ENCODE results near the gene COL6A5. TPM values are rescaled to one million over a fixed set of nuclear protein-coding genes. Genes with fewer than 3 reads are reported as not detected.
"Not testable (repeated sequence)": the region's sequence is repeated elsewhere in the genome, so short reads cannot be mapped to it uniquely, and the experiment has no call there.

The COL6A5 gene
- total RNA-seq, 1 donor from 2014 or later: not detected

DNA sequence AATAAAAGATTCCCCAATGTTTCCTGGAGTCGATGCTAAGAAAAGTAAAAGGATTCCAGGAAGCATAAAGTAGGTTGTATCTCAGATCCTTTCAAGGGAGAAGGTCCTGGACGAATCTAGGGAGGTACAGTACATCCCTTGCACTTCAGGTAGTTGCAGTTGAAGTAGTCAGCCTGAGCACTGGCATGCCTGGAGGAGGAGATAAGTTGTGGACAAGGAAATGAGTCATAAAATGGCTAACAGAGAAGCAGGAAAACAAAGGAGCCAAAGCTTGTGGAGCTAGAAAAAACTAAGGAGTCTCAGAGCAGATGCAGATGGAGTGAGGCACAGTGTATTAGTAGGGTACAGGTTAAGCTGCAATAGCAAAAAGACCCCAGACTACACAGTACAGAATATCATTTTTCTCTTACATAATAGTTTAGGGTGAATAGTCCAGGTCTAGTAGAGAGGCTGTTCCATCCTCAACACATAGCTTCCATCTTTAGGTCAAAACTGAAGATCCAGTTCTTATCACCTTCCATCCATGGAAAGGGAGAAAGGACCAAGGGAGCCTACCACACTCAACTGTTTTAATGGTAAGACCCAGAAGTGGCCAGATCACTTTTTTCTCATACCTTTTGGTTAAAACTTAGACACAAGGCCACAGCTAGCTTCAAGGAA is 41.3 kb downstream of the COL6A5 start:
- intact Hi-C loops (cut with micrococcal nuclease): no loop called here

DNA sequence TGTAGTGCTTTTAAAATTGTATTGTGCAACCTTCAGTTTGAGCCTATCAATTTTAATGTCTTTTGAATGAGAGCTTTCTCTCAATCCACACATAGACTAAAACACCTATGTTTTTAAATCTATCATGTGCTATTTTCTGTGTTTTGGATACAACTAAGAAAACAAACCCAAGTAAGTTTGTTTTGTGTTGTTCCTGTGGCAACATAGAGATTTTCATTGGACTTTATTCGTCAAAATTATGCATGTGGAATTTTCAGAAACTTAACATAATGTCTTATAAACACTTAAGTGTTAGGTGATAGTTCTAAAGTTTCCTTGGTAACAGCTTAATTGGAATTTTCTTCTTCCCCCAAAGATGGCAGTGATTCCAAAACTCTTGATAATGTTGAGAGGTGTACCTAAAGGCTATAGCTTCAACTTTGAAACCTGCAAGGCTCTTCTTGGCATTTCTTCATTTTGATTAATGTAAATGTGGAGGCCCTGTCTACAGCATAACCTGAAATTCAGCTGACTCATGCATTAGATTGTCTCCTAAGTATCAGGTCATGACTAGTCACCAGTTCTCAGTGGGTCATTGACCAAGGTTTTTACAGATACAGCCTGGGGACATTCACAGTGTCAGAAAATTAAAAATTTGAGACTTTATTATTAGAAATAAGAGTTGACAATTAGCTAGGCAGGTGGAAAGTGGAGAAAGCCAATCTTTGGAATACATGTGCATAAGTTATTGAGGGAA is 44.4 kb downstream of the COL6A5 start:
- intact Hi-C loops (cut with micrococcal nuclease): no loop called here

DNA sequence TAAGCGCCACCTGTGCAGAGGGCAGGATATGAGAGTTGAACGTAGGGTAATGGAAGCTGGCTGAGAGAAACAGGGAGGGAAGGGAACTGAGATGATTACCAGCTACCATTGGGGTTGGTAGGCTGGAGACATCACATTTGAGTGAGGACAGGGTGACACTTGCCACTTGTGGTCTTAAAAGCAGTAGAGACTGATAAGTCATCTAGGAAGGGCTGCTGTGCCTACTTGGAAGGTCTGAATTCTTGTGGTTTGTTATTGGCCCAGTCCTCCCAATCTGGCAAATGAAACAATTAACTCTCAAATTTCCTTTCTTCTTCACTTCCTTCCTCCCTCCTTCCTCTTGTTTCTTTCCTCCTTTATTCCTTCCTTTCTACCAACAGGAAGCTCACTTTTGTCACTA is 46.8 kb downstream of the COL6A5 start:
- intact Hi-C loops (cut with micrococcal nuclease): no loop called here

DNA sequence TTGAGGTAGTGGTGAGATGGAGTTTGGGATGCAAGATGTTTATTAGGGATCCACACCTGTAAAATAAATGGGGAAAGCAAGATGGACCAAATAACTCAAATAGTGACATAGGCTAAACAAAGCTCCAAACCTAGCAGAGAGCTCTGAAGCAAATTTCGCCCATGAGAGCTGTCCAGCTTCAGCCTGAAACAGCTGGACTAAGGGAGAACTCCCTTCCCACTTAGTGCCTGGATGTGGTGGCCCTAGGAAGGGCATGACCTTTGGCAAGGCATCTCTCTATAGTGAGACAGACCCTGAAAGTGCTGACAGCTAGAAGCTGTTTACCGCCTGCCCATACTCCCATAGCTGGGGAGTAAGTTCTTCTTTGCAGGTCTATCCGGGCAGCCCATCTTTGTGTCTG is 48.1 kb downstream of the COL6A5 start:
- intact Hi-C loops (cut with micrococcal nuclease): no loop called here

DNA sequence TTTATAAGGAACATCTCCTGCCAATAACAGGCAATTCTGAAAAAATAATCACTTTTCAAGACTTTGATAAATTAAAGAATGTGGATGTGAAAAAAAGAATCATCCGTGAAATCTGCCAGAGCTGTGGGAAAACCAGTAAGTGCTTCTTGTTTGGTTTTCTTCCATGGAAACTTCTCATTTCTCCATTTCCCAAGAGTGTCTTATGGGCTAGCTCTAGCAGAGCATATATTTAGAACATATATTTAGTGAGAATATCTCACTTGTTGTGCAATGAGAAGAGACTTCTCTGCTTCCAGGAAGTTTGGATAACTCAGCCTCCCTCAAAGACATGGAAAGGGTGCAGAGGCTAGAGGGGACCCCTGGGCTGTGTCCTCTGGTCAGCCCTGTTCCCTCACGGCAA is 49.9 kb downstream of the COL6A5 start:
- intact Hi-C loops (cut with micrococcal nuclease): no loop called here

DNA sequence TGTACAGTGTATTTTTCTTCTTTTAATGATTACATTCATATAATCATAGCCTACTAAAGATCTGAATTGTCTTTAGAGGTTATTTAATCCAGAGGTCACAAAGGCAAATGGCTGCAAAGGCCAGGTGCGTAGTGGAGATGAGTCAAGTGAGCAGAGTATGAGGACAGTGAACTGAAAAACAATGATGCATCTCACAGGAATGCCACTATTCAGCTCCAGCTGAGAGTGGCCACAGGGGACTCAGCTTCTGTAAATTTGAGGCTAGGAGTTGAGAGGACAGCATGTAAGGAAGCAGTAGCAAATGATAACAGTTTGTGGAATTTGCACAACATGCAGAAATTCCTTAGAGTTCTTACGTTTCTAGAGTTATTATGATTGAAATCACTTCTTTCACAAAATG is 50.4 kb downstream of the COL6A5 start:
- intact Hi-C loops (cut with micrococcal nuclease): no loop called here

DNA sequence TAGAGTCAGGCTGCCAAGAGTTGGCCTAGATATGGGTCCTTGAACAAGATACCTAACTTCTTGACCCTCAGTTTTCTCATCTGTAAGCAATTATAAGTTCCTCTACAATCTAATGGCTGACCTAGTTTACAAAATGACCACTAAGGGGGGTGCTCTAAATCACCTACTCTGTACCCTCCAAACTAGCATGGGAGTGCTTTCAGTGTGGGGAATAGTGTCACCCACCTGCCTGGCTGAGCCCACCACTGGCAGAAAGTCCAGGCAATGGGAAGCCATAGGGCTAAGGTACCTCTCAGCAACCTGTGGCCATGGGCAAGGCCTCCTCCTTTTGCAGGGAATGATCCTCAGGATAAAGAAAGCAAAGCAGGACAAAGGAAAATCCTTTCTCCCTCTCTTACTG is 58.9 kb downstream of the COL6A5 start:
- intact Hi-C loops (cut with micrococcal nuclease): no loop called here

DNA sequence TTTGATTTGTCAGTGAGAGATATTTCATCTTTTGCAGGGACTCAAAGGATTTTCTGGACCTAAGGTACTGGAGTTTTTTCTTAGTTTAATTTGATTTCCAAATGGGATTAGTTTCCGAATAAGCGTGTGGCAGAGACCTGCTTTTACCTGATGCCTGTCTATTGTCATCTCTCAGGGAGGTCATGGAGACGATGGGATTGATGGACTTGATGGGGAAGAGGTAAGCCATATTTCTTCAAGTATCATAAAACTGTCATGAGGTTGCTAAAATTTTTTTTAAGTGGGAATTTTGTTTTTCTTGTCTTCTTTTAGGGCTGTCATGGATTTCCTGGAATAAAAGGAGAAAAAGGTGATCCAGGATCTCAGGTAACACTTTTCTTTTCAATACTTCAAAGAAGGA is 60.5 kb downstream of the COL6A5 start:
- intact Hi-C loops (cut with micrococcal nuclease): no loop called here

DNA sequence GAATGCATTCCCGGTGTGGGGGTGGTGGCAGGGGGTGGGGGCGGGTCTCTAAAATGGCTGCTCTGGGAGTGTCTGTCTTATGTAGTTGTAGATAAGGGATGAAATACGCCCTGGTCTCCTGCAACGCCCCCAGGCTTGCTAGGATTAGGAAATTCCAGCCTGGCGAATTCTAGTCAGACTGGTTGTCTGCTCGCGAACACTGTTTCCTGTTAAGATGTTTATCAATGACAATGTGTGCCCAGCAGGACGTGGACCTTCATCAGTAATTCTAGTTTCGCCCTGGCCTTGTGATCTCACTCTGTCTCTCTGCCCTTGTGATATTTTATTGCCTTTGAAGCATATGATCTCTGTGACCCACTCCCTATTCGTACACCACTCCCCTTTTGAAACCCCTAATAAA is 62.8 kb downstream of the COL6A5 start:
- intact Hi-C loops (cut with micrococcal nuclease): not testable (repeated sequence)

DNA sequence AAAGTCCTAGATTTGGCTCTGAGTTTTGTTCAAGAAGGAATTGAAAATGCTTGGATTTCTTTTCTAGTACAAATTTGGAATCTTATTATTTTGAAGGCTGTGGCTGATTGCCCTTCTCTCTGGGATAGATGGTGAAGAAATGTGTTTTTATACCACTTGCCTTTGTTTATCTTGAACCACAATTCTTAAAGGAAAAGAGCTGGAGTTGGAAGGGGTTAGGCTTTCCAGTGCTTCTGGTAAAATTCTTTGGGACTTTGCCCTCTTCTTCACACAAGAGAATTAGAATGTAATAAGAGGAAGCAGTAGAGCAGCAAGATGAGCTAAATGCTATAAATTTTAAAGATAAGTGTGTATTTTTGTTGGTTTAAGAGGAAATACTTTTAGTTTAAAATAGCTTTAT is 65.8 kb downstream of the COL6A5 start:
- intact Hi-C loops (cut with micrococcal nuclease): no loop called here

DNA sequence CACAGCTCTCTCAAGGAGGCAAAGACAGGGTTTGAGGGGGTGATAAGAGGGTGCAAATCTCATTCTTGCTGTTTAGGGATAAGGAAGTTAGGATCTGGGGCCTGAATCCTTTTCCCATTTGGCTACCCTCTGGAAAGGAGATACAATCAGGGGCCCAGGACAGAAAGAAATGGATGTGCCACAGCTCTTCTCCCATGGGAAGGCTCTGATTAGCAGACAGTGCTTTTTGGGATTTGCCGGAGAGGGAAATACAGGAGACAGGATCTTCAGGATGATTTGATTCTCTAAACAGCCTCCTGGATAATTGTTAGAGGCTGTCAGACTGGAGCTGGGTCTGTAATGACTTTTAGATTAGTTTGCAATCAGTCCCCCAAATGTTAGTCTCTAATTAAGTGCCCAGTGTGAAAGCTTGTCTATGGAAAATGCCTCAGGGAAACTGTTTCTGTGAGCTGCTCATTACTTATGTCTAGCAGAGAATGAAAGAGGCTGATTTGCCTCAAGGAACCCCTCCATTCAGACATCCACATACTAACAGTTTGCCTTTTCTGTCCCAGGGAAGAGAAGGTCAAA is 67.6 kb downstream of the COL6A5 start:
- intact Hi-C loops (cut with micrococcal nuclease): no loop called here

DNA sequence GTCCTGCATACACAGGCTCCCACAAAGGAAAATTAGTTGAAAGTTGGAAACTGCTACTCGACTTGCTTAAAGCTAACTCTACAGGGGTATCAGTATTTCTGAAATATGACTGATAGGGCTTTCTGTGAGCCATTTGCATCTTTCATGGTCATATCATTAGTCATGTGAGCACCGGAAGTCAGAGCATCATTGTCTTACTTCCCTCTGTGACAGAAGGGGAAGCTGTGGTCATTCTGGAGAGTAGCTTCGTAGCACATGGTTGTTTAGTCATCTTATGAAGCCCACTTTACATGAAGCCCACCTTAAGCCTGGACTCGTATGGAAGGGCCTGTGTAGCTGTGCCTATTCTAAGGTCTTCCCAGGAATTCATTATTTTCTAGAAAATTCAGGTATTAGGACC is 69.0 kb downstream of the COL6A5 start:
- intact Hi-C loops (cut with micrococcal nuclease): no loop called here

DNA sequence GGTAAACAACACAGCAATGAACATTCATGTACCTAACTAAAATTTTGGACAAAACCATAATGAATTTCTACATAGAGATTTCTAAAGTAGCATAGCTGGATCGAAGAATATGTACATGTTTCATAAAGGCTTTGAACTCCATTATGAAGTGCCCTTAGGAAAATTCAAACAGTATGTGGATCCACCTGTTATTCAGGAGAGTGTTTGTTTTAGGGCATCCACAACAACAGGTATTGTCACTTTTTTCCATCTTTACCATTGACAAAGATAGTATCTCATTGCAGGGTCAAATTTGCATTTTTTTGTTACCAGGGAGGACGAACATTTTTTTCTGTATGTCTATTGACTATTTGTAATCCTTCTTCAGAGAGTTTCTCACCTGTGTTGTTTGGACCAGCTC is 75.0 kb downstream of the COL6A5 start:
- intact Hi-C loops (cut with micrococcal nuclease): no loop called here

DNA sequence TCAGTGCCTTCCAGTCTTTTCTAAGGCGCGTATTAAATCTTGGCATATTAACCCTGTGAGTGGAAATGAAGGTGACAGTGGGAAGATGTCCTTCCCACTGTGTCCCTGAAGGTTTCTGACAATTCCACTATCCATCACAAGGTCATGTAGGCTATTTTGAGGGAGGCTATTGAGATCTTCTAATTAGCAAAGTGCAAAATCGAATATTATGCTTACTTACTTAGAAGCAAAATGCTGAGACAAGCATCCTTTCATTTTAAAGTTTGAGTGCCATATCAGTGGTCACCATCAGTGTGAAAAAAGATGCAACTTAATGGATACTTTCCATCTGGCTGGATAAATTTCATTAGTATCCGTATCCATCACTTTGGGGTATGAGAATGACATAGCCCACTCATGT is 77.6 kb downstream of the COL6A5 start:
- intact Hi-C loops (cut with micrococcal nuclease): no loop called here

DNA sequence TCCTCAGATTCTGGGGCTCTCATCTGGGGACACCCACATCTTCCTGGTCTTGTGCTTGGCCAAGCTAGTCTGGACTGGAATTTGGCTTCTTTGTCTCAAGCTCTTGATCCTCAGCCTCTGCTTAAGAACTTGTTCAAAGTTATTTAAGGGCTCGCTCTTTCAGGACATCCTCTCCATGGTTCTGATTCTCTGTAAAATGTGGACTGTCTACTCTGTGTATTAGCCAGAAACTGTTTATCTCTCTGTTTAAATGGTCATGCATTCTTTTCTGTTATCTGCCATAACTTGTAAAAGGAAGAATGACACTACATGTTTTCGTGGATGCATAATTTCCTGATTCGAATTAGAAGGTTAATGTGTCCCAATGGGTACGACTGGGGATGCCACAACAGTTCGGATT is 79.4 kb downstream of the COL6A5 start:
- intact Hi-C loops (cut with micrococcal nuclease): no loop called here

DNA sequence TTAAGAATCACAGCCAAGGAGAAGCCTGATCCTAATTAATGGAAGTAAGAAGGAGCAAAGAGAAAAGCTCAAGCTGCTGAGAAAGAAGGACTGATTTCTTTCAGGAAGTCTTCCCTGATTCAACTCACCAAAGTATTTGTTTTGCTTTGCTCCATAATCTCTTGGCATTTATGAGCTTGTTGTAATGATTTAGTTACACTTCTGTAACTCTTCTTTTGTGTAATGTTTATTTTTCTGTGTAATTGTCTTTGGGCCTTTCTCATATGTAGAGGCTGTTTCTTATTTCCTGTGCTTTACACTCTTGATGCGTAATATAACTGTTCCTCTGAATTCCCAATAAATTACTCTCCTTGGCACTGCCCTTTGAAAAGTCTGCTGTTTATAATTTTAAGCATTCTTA is 80.0 kb downstream of the COL6A5 start:
- intact Hi-C loops (cut with micrococcal nuclease): no loop called here

DNA sequence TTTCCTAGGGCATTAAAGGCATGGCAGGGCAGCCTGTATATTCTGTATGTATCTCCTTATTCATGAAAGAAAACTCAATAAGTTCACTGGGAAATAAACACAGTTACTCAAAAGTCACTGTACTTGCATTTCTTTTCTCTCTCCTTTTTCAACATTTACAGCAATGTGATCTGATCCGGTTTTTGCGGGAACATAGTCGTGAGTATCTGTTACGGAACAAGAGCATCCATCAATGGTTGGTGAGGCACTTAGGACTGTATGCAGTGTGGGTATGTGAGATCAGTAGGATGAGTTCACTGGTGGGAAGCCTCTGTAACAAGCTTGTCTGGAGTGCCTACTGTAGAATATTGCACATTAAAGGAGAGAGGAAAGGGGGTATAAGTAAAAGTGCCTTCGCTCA is 80.7 kb downstream of the COL6A5 start:
- intact Hi-C loops (cut with micrococcal nuclease): no loop called here

DNA sequence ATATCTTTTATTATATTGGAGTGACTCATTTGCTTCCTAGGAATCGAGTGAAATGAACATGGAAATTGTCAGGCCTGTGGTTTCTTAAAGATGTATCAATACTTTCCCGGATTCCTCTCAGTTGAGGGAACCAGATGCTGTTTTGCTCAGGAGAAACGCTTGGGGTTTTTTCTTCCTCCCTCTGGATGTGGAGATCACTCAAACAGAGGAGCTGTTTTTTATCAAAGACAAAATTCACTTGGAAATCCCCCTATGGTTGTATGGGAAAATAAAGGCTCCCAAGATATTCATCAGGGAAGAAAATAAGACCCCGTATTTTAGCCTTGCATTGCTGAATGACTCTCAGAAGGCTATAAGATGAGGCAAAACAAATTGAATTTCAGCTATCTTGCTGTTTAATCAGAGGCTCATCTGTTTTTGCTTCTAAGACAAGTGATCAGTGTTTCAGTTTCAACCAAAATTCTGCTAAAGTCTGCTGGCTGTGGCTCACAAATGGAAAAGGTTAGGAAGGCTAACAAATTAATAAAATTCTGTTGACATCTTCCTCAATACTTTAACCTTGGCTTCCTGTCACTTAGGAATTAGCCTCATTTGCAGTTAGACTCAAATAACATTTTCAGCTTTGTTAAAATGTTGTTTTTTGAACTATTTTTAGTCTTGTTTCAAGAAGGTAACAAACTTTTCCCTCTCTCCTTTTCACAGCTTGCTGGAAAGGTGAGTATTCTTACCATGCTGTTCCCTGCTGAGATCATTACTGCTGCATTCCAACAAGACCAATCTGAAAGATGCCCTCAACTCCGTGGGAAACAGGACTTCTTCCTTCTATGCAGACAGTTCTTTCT is 83.6 kb downstream of the COL6A5 start:
- intact Hi-C loops (cut with micrococcal nuclease): no loop called here

DNA sequence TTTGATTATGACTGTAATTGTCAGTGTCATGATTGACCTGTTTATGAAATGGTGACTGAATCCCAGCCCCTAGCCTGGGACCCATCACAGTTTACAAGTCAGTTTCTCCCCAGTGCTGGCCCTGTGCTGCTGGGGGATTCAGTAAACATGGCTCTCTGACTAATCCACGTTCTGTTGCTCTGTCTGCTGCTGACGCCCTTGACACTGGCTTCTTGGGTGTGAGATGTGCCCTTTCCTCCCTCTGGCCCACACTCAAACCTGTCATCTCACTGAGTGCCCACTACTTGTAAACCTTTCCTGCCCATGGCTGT is 84.2 kb downstream of the COL6A5 start:
- intact Hi-C loops (cut with micrococcal nuclease): no loop called here

DNA sequence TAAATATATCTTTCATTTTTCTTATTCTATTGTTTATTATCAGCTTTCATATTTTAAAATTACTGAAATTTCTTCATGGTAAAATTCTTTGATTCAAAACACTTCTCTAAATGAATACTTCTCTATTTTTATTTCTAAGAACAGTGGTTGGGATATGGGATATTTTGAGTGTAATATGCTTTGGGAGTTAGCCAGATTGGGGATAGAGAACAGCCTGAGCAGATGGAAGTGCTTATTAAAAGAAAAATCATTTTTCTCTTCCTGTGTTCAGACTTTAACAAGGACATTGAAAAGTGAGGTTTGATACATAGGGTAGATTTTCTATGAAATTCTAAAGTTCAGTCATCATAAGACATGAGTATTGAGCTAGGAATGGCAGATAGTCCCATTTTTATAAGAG is 84.8 kb downstream of the COL6A5 start:
- intact Hi-C loops (cut with micrococcal nuclease): no loop called here

DNA sequence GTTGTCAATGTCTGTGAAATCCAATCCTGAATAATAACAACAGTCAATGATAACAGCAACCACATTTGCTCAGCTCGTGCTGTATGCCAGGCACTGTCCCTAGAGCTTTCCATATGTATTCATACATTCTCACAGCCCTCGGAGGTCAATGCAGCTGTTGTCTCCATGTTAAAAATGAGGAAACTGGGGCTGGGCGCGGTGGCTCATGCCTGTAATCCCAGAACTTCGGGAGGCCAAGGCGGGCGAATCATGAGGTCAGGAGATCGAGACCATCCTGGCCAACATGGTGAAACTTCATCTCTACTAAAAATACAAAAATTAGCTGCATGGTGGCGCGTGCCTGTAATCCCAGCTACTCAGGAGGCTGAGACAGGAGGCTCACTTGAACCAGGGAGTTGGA is 86.6 kb downstream of the COL6A5 start:
- intact Hi-C loops (cut with micrococcal nuclease): not testable (repeated sequence)

DNA sequence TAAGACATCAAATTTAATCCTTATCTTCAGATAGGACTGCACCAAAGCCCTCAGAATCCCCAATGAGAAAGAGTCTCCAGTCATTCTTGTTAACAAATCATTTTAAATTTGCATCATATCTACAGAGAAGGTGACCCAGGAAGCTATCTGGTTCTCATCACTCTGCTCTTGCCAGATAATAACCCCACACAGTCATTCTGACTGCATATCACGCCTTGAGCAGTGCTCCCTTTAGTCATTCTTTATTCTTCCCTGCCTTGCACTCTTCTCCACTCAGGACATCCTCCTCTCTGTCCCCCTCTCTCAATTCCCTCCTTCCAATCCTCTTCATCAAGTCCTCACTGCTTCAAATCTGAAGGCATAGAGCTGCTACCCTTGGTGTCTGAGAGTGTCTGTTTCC is 87.8 kb downstream of the COL6A5 start:
- intact Hi-C loops (cut with micrococcal nuclease): no loop called here
